Pancreas (tissue), 10 donors: ENCODE measurements around the gene GDF7. TPM values are rescaled to one million over a fixed set of nuclear protein-coding genes. Genes with fewer than 3 reads are reported as not detected.

Source experiments
- ATAC-seq, 4 donors: fragments of 200-7000 bp; cut with Tn5 transposase; one replicate each; pipeline versions ENCODE4 v1.8.0 to v1.9.1; 2020; ENCODE audit warnings: mild to moderate bottlenecking in 4 of 4, moderate library complexity in 4 of 4
- DNase-seq, 6 donors: peaks; one replicate each; pipeline ENCODE4 v3.0.0-alpha.2; 2020
- FAIRE-seq: peaks from 2 replicates; lab custom pipeline; 2012; peaks lifted over from hg19 to GRCh38; lab: Jason Lieb, UNC
- H3K27ac ChIP-seq, 4 donors: fragments of 200-600 bp; sonication (generic); 1 replicate in 3 of 4; 2 replicates in 1 of 4; pipeline versions ENCODE4 v1.5.0 to v1.8.0; 2020
- H3K27me3 ChIP-seq, 4 donors: fragments of 200-600 bp; one replicate each; pipeline ENCODE4 v1.8.0; 2021
- H3K36me3 ChIP-seq, 3 donors: fragments of 200-600 bp; sonication (generic) in 1 of 3; one replicate each; pipeline versions ENCODE4 v1.5.0 to v1.8.0; 2020 to 2021
- H3K4me1 ChIP-seq, 3 donors: fragments of 200-600 bp; one replicate each; pipeline ENCODE4 v1.8.0; 2021
- H3K4me3 ChIP-seq, 4 donors: fragments of 200-600 bp; sonication (generic) in 2 of 4; one replicate each; pipeline versions ENCODE4 v1.5.0 to v1.8.0; 2020 to 2021
- H3K9me3 ChIP-seq, 4 donors: fragments of 200-600 bp; one replicate each; pipeline ENCODE4 v1.8.0; 2021
- WGBS, 2 donors: extraction: QIAGEN DNeasy Blood & Tissue Kit; methylation state at CpG; one replicate each; pipeline ENCODE4 v1.1.7; 2013; 5-methylcytosine and 5-hydroxymethylcytosine counted together
- intact Hi-C, 3 donors: fragments of 100-400 bp; cut with DNase I; formaldehyde crosslinking; loops; one replicate each; pipeline versions ENCODE4 v1.11.1 to v1.14.2; 2022
- polyA plus RNA-seq, 2 donors: library from polyadenylated mRNA; stranded (reverse); fragments of 200-250 nt; gene quantifications; one replicate each; pipeline ENCODE4 v1.2.3, GENCODE V29; 2013
- total RNA-seq, 6 donors: library from RNA; stranded (reverse); fragmentation: NEBNext Ultra II Directional in 4 of 6; extraction: Animal tissue kit (Norgen Biotek cat#: 25700) in 4 of 6; gene quantifications; one replicate each; pipeline versions ENCODE4 v1.2.1 to v1.2.4, GENCODE V29; 2021 to 2023
- TF ChIP-seq, protein P1 (sequence below), 4 donors: fragments of 200-600 bp; sonication (generic) in 3 of 4; IDR thresholded peaks; one replicate each; pipeline versions ENCODE4 v1.5.0 to v1.8.0; 2021; ENCODE audit warnings: antibody characterized with exemption in 4 of 4
- donor health status: healthy with polysubstance abuse.
- donor health status: DM: no; HTN: no; CAD: no; lungs with moderate emphysema.
- donor health status: DM: no; HTN: no; CAD: no.
- donor health status: control.
- donor health status: control.
- donor health status: Bipolar disorder and iron deficiency.
- donor health status: DM: yes; HTN: yes; CAD: no.
- donor health status: DM: no; HTN: no; CAD: no.
- donor health status: DM: no; HTN: no; CAD: no.
- donor health status: DM: yes; HTN: yes; CAD: no.

The GDF7 gene
- total and polyA plus RNA-seq, 8 donors: 0.16 to 0.98 (median 0.73) TPM

DNA sequence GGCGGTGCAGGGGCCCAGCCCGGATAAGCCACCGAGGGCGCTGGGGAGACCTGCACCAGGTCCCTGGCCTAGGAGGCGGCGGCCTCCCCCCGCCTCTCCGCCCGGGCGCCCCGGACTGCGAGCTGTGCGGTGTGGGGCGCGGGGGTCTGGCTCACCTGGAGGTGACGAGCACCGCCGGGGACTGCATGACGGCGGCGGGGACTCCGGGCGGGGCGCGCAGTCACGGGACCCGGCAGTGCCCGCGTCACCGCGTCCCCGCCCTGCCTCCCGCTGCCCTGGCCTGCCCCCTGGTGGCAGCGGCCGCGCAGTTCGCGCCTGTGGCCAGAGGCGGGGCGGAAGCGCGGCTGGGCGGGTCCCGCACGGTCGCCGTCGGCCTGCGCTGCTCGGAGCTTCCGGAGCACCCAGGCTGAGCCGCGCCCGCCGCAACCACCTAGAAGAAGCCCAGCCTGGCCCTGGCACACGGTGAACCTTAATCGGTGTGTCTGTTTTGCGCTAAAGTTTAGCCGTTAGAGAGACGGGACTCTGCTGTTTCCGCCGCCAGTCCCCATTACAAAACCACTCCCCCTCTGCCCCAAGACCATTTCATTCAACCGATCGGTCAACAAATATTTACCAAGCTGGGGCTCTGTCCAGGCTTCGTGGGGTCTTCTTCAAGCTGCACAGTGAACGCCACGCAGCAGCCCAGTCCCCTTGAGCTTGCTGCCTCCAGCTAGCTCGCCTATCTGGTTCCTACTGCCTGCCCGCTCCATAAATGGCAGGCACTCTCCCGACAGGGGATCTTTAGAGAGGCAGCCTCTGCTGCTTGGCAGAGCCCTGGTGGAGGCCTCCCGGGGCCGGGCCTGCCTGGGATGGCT lies 15.8 kb upstream of the GDF7 start, which contains the start of gene HS1BP3:
Gene HS1BP3, minus strand, starts transcription at position 222 of the 854 bp plus-strand sequence. Its CDS starts 35 bp downstream, at position 187.
- Histone ChIP-seq H3K27ac (peak within 1 kb of the TSS; percentile 82 to 87 (median 84)), H3K4me3 (peak within 1 kb of the TSS; percentile 58 to 99 (median 98)), H3K4me1 (peaks cover 0 to 11% (median 9%) of the 10 kb centered on the region in 3 donors), H3K36me3 (no peaks in the 10 kb centered on the region), H3K27me3 (no peaks in the 10 kb centered on the region), H3K9me3 (no peaks in the 10 kb centered on the region)
- TF ChIP-seq, protein P1, sequence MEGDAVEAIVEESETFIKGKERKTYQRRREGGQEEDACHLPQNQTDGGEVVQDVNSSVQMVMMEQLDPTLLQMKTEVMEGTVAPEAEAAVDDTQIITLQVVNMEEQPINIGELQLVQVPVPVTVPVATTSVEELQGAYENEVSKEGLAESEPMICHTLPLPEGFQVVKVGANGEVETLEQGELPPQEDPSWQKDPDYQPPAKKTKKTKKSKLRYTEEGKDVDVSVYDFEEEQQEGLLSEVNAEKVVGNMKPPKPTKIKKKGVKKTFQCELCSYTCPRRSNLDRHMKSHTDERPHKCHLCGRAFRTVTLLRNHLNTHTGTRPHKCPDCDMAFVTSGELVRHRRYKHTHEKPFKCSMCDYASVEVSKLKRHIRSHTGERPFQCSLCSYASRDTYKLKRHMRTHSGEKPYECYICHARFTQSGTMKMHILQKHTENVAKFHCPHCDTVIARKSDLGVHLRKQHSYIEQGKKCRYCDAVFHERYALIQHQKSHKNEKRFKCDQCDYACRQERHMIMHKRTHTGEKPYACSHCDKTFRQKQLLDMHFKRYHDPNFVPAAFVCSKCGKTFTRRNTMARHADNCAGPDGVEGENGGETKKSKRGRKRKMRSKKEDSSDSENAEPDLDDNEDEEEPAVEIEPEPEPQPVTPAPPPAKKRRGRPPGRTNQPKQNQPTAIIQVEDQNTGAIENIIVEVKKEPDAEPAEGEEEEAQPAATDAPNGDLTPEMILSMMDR (IDR thresholded peaks at IDR 0.05): peak; percentile 90 to 97 (median 94)
- intact Hi-C loops: no loop called here
- DNase-seq (peak; percentile 77 to 98 (median 90)), ATAC-seq (peak; percentile 96 to 97 (median 97)), FAIRE-seq (no peak)
- WGBS, 2 donors: 1% methylated on average over 58 to 72 of the region's 72 CpGs

DNA sequence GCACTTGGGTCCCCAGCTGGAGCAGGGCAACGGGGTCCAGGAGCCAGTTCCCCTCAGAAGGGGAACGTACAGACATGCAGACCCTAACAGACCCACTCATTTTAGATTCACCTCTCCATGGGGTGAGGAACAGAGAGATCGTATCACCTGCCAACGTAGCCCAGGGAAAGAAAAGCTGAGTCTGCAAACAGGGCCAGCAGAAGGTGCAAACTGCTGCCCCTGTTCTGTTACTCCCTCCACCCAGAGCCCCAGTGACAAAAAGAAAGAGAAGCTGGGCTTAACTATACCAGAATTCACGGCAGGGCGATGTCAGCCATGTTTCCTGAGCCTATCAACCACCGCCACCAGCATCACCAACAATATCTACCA lies 15.2 kb upstream of the GDF7 start:
- H3K4me1 ChIP-seq: peaks cover 0 to 11% (median 9%) of the 10 kb centered on the region in 3 donors
- ATAC-seq (no peak), FAIRE-seq (no peak), DNase-seq (peak in 1 of 6 donors; percentile 6)
- peak overlapping the region; percentile 51 to 87 (median 84) for H3K27ac ChIP-seq
- H3K9me3 ChIP-seq: no peaks in the 10 kb centered on the region
- WGBS, 2 donors: 69 to 74% methylated on average over 7 of the region's 7 CpGs
- intact Hi-C loops: no loop called here
- no peaks in the 10 kb centered on the region for H3K36me3 ChIP-seq
- peak overlapping the region; percentile 58 to 99 (median 98) for H3K4me3 ChIP-seq
- TF ChIP-seq, protein P1 (IDR thresholded peaks at IDR 0.05): no peak
- no peaks in the 10 kb centered on the region for H3K27me3 ChIP-seq

DNA sequence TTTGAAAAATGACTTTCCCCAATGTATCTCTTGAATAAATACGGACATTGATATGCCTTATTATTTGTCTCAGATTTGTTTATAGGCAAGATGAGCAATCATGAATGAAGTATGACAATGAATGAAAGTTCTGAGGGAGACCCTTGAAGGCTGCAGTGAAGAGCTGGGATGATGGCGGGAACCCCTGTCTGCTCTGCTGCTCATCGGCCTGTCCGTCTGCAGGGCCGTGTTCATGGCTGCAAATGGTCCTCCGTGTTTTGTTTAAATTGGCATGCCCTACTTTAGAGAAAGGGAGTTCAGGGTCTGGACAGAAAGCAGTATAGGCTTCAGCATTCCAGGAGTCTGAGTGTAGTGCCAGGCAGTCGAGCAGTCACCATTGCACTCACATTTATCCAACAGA lies 14.8 kb upstream of the GDF7 start:
- intact Hi-C loops: no loop called here
- TF ChIP-seq, protein P1 (IDR thresholded peaks at IDR 0.05): no peak
- ATAC-seq (no peak), DNase-seq (peak in 1 of 6 donors; percentile 17), FAIRE-seq (no peak)
- Histone ChIP-seq H3K27ac (no peak overlapping the region), H3K36me3 (no peaks in the 10 kb centered on the region), H3K4me3 (no peak overlapping the region), H3K4me1 (peaks cover 0 to 11% (median 9%) of the 10 kb centered on the region in 3 donors), H3K9me3 (no peaks in the 10 kb centered on the region), H3K27me3 (no peaks in the 10 kb centered on the region)
- WGBS, 2 donors: 91 to 94% methylated on average over 7 of the region's 7 CpGs

DNA sequence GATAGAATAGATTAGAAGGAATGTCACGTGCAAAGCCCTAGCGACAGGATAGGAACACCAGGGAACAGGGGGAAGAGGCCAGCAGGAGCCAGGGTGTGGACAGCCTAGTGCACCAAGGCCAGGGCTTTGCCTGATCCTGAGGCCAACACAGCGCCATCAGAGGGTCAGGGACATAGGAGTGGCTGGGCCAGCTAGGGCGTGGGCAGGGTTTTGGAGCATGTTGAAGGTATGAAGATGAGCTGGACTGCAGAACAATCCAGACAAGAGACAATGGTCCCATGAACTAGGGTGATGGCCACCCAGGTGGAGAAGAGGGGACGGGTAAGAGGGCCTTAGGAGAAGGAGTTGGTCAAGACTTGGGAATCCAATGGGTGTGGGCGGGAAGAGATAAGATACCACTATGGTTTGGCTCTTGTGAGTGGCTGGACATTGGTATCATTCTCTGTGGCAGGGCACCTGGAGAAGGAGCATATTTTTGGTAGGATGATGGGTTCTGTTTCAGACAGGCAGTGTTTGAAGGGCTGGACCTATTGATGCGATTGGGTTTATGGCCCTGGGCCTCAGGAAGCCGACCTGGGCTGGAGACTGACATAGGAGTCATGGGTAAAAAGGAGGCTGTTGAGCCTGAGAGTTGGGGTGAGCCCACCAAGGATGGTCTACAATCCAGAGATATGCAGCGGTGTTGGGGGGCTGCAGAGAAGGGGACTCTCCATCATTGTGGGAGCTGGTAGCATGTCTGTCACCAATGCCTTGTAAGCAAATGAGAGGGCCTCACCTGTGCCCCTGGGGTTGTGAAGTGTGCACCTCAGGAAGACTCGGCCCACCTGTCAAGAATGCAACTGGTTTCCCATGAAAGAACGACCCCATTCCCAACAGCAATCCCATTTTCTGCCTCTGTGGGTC lies 14.0 kb upstream of the GDF7 start:
- H3K4me1 ChIP-seq: peaks cover 0 to 11% (median 9%) of the 10 kb centered on the region in 3 donors
- no peak overlapping the region for H3K27ac ChIP-seq
- H3K36me3 ChIP-seq: no peaks in the 10 kb centered on the region
- ATAC-seq: no peak
- no peaks in the 10 kb centered on the region for H3K9me3 ChIP-seq
- FAIRE-seq: no peak
- no peaks in the 10 kb centered on the region for H3K27me3 ChIP-seq
- TF ChIP-seq, protein P1 (IDR thresholded peaks at IDR 0.05): no peak
- peak in 3 of 6 donors; percentile 15 to 47 (median 22) for DNase-seq
- intact Hi-C loops: no loop called here
- no peak overlapping the region for H3K4me3 ChIP-seq
- 86 to 91% methylated on average over 11 of the region's 11 CpGs for WGBS, 2 donors
